GM18511 (cell line): ENCODE results near the gene METTL25B.

Experiments
- ATAC-seq: cut with Tn5 transposase; IDR thresholded peaks from one replicate; pipeline ENCODE4 v1.9.1; 2021; ENCODE audit warnings: mild to moderate bottlenecking, moderate library complexity; ENCODE audit not compliant: unreplicated experiment

Gene METTL25B

GRCh38 chr1:156725683-156726280, 2.5 kb upstream of the METTL25B start:
- peak; percentile 32 for ATAC-seq

DNA sequence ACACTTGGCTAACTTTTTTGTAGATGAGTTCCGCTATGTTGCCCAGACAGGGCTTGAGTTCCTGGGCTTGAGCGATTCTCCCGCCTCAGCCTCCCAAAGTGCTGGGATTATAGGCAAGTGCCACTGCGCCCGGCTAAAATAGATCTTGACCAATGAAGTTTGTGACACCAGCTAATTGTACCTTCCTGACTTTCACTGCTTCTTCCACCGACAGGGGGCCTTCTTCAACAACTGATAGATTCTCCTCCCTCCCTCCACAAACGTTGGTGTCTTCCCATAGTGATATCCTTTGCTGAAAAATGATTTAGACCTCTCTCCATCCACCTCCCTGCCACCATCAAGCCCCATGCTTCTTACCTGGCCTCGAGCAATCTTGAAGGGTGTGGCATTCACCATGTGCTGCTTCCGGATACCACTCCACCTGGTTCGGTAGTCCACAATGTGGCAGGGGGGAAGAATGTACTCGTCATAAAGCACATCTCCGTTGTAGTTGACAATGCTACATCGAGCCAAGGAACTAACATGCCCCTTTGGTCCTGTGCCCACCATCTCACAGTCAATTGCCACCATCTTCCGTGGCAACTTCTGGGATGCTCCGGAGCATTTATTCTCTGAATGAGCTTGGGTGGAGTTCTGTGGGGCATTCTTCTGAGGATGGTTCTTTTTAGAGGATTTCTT, 1.6 kb upstream of the METTL25B start:
- ATAC-seq, result no peak

GRCh38 chr1:156727492-156727891, 777 bp upstream of the METTL25B start:
- no peak for ATAC-seq

DNA sequence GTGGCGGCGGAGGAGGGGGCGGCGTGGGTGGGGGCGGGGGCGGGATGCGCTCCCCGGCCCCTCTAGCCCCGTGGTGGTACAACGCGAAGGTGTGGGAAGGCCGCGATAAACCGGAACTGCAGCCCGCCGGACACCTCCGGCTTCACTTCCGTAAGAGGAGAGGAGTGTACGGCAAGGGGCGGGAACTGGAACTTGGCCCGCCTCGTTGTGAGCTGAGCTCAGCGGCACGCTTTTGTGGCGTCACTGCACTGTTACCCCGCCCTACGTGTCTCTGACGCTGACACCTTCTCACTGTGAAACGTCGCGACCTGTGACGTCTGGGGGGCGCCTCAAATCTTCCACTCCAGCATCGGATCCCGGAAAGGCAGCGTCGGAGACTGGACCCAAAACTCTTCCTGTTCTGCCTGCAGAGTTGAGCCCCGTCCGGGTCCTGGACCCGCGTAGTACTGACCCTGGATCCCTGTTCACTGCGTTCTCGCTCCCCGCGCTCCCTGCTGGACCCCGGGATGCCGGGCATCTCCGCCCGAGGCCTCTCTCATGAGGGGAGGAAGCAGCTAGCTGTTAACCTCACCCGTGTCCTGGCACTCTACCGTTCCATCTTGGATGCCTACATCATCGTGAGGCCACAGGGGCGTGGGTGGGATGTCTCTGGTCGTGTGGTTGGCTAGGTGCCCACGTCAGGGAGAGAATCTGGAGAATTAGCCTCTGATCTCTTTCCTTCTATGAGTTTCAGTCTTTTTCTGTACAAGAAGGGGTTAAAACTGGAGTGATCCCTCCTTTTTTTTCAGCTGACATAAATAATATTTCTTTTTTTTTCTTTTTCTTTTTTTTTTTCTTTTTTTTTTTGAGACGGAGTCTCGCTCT, 562 bp downstream of the METTL25B start, which contains the start of gene ISG20L2:
TSS of gene ISG20L2 (minus strand) at position 168 of the 864 bp plus-strand sequence. CDS start 1,114 bp downstream, outside the sequence.
- ATAC-seq, result peak; percentile 93

DNA sequence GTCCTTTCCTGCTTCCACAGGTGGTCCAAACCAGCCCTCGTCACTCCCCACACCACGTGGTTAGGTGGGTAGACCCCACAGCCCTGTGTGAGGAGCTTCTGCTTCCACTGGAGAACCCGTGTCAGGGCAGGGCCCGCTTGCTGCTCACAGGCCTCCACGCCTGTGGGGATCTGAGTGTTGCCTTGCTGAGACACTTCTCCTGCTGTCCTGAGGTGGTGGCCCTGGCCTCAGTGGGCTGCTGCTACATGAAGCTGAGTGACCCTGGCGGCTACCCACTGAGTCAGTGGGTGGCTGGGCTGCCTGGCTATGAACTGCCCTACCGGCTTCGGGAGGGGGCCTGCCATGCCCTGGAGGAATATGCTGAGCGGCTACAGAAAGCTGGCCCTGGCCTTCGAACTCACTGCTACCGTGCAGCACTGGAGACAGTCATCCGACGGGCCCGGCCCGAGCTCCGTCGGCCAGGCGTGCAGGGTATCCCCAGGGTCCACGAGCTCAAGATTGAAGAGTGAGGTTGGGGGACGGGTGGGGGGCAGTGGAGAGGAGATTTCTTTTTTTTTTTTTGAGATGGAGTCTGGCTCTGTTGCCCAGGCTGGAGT, 5.8 kb downstream of the METTL25B start:
- no peak for ATAC-seq

DNA sequence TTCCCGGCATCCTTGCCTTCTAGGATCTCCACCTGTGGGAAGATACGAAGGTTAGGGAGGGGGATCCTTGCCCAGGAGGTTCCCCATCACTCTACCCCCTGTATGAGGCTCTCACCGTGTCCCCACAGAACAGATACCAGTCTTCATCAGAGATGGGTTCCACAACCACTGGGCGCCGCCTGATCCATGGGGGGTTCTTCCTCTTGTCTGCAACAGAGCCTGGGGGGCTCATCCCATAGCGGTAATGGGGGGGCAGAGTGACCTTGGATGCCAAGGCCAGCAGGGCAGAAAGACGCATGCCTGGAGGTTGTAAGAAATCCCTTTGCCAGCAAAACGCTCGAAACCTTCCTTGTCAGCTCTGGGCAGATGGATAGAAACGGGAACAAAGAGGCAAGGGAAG, 10.1 kb downstream of the METTL25B start:
- no peak for ATAC-seq

- ATAC-seq, result no peak
These were observed 10.6 kb downstream of the METTL25B start for GRCh38 chr1:156738916-156739315.

- peak; percentile 3 for ATAC-seq
These were observed 12.0 kb downstream of the METTL25B start for GRCh38 chr1:156740237-156740740.

DNA sequence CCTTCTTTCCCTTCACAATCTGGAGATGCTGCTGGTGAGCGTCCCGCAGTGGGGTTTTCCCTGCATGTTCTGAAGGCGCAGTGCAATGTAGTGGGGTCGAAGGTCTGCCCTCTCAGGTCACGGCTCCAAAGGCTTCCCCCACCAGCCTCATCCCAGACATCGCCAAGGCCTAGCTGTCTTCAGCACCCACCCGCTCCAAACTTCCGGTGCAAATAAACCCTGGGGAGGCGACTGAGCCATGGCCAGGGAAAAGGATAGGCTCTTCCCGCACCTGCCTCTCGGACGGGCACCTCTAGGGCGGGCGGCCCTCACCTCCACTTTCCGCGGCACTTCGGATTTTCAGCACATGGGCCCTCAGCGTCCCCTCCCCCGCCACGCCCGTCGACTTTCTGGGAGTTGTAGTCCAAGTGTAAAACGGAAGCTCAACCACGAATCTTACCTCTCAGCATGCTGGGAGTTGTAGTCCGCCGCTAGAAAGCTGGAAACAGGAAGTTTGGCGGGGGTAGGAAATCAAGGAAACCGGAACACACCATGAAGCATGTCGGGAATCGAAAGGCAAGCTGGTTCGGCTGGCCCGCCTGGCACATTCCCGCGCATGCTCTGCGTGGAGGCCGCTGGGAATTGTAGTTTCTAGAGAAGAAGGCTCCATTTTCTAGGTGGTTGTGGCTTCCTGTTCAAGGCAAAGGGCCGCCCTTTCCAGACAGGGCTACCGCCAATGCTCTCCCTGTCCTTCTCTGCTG, 12.6 kb downstream of the METTL25B start, which contains the start of gene MRPL24:
TSS of gene MRPL24 (minus strand) at position 348 of the 740 bp plus-strand sequence. CDS start 2,384 bp downstream, outside the sequence.
- ATAC-seq, result peak; percentile 90

DNA sequence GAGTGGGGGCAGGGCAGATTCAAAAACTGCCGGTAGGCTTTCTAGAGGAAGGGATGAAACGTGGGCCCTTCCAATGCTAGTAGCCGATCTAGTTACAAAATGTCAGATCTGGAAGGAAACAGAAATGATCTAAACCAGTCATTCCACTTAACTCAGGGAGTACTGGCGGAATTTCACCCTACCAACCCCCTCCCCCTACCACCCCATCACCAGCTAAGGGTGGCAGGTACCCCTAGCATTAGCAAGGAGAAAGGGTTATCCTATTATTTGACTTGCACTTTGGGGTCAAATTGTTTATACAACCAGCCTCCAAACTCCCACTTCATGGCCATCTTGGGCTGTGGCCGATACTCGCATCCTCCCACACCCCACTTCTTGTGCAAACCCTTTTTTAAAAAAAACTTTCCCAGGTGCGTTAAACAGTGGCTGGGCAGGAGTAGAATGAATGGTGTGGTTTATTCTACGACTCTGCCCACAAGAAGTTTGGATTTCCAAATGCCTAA, 13.3 kb downstream of the METTL25B start:
- no peak for ATAC-seq

- ATAC-seq, result no peak
These were observed 13.7 kb downstream of the METTL25B start for GRCh38 chr1:156742017-156742416.

DNA sequence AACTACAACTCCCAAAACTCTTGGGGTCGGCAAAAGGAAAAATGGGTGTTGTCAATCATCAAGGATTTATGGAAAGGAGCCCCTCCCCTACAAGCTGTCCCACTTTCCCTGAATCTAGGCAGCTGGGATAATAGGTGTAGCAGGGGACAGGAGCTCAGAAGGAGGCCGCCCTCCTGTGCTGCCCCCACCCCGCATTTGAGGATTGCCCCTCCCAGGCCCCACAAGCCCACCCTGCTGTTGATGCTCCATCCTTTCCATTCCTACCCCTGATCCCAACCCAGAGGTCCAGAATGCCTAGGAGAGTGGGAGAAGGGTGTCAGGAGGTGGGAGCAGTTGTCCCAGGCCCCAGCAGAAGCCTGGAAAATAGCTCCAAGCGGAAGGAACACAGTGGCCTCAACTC, 14.5 kb downstream of the METTL25B start:
- ATAC-seq, result no peak

GRCh38 chr1:156743367-156744302, 15.4 kb downstream of the METTL25B start:
- no peak for ATAC-seq

DNA sequence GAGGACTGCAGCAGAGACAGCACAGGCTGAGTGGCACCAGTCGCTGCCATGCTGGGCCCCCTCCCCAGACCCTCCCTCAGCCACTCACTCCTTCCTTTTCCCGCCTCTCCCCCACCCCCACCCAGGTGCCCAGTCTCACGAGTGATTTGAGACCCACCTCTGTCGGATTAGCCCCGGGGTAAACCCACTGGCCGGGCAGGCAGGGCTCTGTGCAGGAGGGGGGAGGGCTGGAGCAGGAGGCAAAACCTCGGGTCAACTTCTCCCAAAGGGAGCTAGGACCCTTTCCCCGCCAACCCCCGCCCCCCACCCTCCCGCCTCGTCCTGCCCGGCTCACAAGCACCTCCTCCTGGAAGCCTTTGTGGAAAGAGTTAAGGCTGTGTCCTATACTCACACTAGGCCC, 16.1 kb downstream of the METTL25B start:
- no peak for ATAC-seq

- ATAC-seq, result no peak
These were observed 16.6 kb downstream of the METTL25B start for GRCh38 chr1:156744786-156745419.

DNA sequence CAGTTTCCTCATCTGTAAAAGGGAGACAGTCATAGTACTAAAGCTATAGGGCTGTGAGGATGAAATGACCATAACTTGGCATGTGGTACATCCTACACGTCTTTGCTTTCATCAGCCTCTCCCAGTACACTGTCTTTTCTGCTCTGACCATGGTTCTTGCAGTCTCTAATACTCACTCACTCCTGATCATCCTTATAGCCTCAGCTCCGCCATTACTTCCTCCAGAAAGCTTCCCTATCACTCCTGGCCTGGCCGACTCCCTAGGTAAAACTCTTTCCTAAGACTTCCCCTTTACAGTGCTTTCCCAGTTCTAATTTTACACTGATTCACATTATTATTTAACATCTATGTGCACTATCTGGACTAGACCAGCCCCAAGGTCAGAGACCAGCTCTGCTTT, 17.6 kb downstream of the METTL25B start:
- ATAC-seq, result no peak

GRCh38 chr1:156746406-156746727, 18.1 kb downstream of the METTL25B start:
- no peak for ATAC-seq

GRCh38 chr1:156746728-156747631, 18.7 kb downstream of the METTL25B start:
- ATAC-seq, result no peak
